ENCODE results near the gene PIK3C2A. TPM values are rescaled to one million over a fixed set of nuclear protein-coding genes. Genes with fewer than 3 reads are reported as not detected.
A peak's percentile ranks its signal among the peaks of the same experiment; 100 is the strongest.
"Not testable (repeated sequence)": the region's sequence is repeated elsewhere in the genome, so short reads cannot be mapped to it uniquely, and the experiment has no call there.

The PIK3C2A gene
- total and polyA plus RNA-seq, 2 donors (not counting 1 experiment from before 2014, with no cell fraction given) = 7.0 to 48.8 TPM

- Mint-ChIP-seq H3K4me1 (peaks cover 11% of the 10 kb centered on the region), H3K27me3 (no peaks in the 10 kb centered on the region), H3K27ac (no peak overlapping the region), H3K9me3 (ENCODE audit: insufficient read depth) (no peaks in the 10 kb centered on the region), H3K4me3 (no peak overlapping the region)
- ATAC-seq (ENCODE audit: low read depth) (no peak), DNase-seq (no peak)
- H3K4me3 ChIP-seq (ENCODE audit: control extremely low read depth in 1 of 5, extremely low read depth in 1 of 5, insufficient read depth in 1 of 5, low read depth in 2 of 5, low read length in 4 of 5) = no peak overlapping the region
- ChIA-PET POLR2A (no interaction called here), CTCF (interaction anchor here (0.6 to 2.5 kb wide), 18 partner anchors 7 to 318 kb away, joined by 3 to 11 read pairs (median 5); partner anchors contain the start of genes NUCB2 and PIK3C2A)
- no peak overlapping the region for H3K9ac ChIP-seq (ENCODE audit: low read length)
- TF ChIP-seq CTCF (IDR thresholded peaks at IDR 0.05) (no peak), EZH2 (IDR thresholded peaks at IDR 0.05; ENCODE audit: borderline replicate concordance, insufficient read depth, low read depth, low read length, poor library complexity, severe bottlenecking) (no peak)
- H2AFZ ChIP-seq (ENCODE audit: insufficient read depth, low read depth, low read length, poor library complexity, severe bottlenecking) = no peak overlapping the region
- intact Hi-C loops (cut with micrococcal nuclease) = loop anchor here (1.0 to 5.0 kb wide), 2 partner anchors 47 to 123 kb away; partner anchors contain the start of genes NCR3LG1 and NUCB2
- peak overlapping the region; percentile 63 for H3K4me2 ChIP-seq (replicated peaks; ENCODE audit: low read depth, low read length, poor library complexity, severe bottlenecking)
- H3K9me3 ChIP-seq (ENCODE audit: control extremely low read depth in 1 of 3, control insufficient read depth in 2 of 3, insufficient read depth in 1 of 3, low read length in 2 of 3) = peaks cover 0 to 2% (median 0%) of the 10 kb centered on the region in 3 donors
- no peaks in the 10 kb centered on the region for H3K36me3 ChIP-seq (replicated peaks in 1 of 2; ENCODE audit: control extremely low read depth in 1 of 2, control insufficient read depth in 1 of 2, extremely low read depth in 1 of 2, insufficient read depth in 2 of 2, low read length in 1 of 2)
- no peaks in the 10 kb centered on the region for H3K79me2 ChIP-seq (ENCODE audit: control insufficient read depth, insufficient read depth, low read length)
- no peaks in the 10 kb centered on the region for H3K27me3 ChIP-seq (replicated peaks in 1 of 4; ENCODE audit: control extremely low read depth in 1 of 4, control insufficient read depth in 3 of 4, insufficient read depth in 4 of 4, low read length in 3 of 4)
- no peak overlapping the region for H3K27ac ChIP-seq (ENCODE audit: low read length in 2 of 2)
- peaks cover 4 to 17% of the 10 kb centered on the region in 2 donors for H3K4me1 ChIP-seq (ENCODE audit: control insufficient read depth in 2 of 2, insufficient read depth in 2 of 2, low read length in 2 of 2)
- no peaks in the 10 kb centered on the region for H4K20me1 ChIP-seq (ENCODE audit: control insufficient read depth, insufficient read depth, low read length, poor library complexity, severe bottlenecking)
- 0% methylated on average over 1 of the region's 7 CpGs for WGBS (ENCODE audit: insufficient coverage)
Measured at GRCh38 chr11:17229481-17230152, 21.8 kb upstream of the PIK3C2A start.

GRCh38 chr11:17228186-17228925 lies 20.6 kb upstream of the PIK3C2A start:
- POLR2A ChIA-PET; H3K79me2 ChIP-seq (ENCODE audit: control insufficient read depth, insufficient read depth, low read length); H3K27ac ChIP-seq (ENCODE audit: low read length in 2 of 2); H3K9ac ChIP-seq (ENCODE audit: low read length); H2AFZ ChIP-seq (ENCODE audit: insufficient read depth, low read depth, low read length, poor library complexity, severe bottlenecking); H3K4me3 ChIP-seq (ENCODE audit: control extremely low read depth in 1 of 5, extremely low read depth in 1 of 5, insufficient read depth in 1 of 5, low read depth in 2 of 5, low read length in 4 of 5); intact Hi-C loops (cut with micrococcal nuclease); H3K27me3 ChIP-seq (replicated peaks in 1 of 4; ENCODE audit: control extremely low read depth in 1 of 4, control insufficient read depth in 3 of 4, insufficient read depth in 4 of 4, low read length in 3 of 4); ATAC-seq (ENCODE audit: low read depth); H3K9me3 Mint-ChIP-seq (ENCODE audit: insufficient read depth); DNase-seq; H3K4me2 ChIP-seq (replicated peaks; ENCODE audit: low read depth, low read length, poor library complexity, severe bottlenecking); H3K9me3 ChIP-seq (ENCODE audit: control extremely low read depth in 1 of 3, control insufficient read depth in 2 of 3, insufficient read depth in 1 of 3, low read length in 2 of 3); H3K4me3 Mint-ChIP-seq; H3K36me3 ChIP-seq (replicated peaks in 1 of 2; ENCODE audit: control extremely low read depth in 1 of 2, control insufficient read depth in 1 of 2, extremely low read depth in 1 of 2, insufficient read depth in 2 of 2, low read length in 1 of 2); H4K20me1 ChIP-seq (ENCODE audit: control insufficient read depth, insufficient read depth, low read length, poor library complexity, severe bottlenecking); H3K27ac Mint-ChIP-seq; H3K27me3 Mint-ChIP-seq: not testable (repeated sequence)
- CTCF ChIA-PET = interaction anchor here (0.5 to 2.5 kb wide), 5 partner anchors 19 to 300 kb away, joined by 4 to 11 read pairs (median 5); partner anchors contain the start of gene NUCB2
- peaks cover 11% of the 10 kb centered on the region for H3K4me1 Mint-ChIP-seq
- peaks cover 4 to 17% of the 10 kb centered on the region in 2 donors for H3K4me1 ChIP-seq (ENCODE audit: control insufficient read depth in 2 of 2, insufficient read depth in 2 of 2, low read length in 2 of 2)
- WGBS (ENCODE audit: insufficient coverage) = 98% methylated on average over 32 of the region's 38 CpGs
